ENCODE data around the gene CDHR3. TPM values are rescaled to one million over a fixed set of nuclear protein-coding genes. Genes with fewer than 3 reads are reported as not detected.

Gene CDHR3
- total RNA-seq, 4 donors from 2014 or later, result 6.6 to 11.6 (median 8.9) TPM

DNA sequence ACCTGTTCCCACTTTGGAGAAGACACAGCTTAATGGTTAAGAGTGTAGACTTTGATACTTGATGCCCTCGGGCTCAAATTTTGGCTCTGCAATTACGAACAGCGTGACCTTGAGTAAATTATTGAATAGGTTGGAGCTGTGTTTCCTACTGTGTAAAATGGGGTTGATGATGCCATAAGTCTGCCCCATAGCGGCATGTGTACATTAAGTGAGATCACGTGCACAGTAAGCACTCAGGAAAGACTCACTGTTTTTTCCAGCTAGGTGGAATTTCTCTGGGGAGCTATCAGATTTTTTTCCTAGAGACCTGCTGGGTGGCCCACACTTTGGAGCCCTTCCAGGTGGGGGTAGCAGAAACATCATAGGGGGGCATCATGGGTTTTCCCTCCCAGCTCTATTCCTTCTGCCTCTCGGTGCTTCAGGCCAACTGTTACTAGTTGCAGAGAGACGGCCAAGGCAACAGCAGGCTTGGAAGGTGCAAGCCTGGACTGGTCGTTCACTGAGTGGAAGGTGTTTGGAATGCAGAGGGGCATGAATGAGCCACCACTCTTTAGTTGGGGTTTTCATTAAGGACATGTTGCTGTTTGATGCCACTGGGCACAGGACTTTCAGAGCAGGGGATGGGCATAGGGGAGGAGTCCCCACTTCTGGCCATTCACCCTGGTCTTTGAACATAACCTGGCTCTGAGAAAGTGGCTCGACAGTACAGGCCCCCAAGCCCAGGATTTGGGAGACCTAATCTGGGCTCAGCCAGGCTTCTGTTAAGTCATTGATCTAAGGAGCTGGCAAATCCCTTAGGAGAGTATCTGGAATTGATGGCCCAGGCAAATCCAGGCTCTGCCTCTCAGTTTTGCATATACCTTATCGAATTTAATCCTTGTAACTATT is 85.0 kb downstream of the CDHR3 start:
- no peak for ATAC-seq (ENCODE audit: low FRiP score)
- no peak for TF ChIP-seq CTCF (IDR thresholded peaks at IDR 0.05)
- DNase-seq (ENCODE audit: low spot score), result no peak

GRCh38 chr7:106048706-106049020 is 85.6 kb downstream of the CDHR3 start:
- ATAC-seq (ENCODE audit: low FRiP score) (no peak), DNase-seq (ENCODE audit: low spot score) (no peak)
- no peak for TF ChIP-seq CTCF (IDR thresholded peaks at IDR 0.05)

- DNase-seq (ENCODE audit: low spot score) (no peak), ATAC-seq (ENCODE audit: low FRiP score) (no peak)
- TF ChIP-seq CTCF (IDR thresholded peaks at IDR 0.05), result no peak
Observed at GRCh38 chr7:106049139-106049752, 86.2 kb downstream of the CDHR3 start.

- DNase-seq (ENCODE audit: low spot score) (no peak), ATAC-seq (ENCODE audit: low FRiP score) (peak; percentile 75)
- no peak for TF ChIP-seq CTCF (IDR thresholded peaks at IDR 0.05)
Observed at GRCh38 chr7:106050002-106050745, 87.1 kb downstream of the CDHR3 start.

DNA sequence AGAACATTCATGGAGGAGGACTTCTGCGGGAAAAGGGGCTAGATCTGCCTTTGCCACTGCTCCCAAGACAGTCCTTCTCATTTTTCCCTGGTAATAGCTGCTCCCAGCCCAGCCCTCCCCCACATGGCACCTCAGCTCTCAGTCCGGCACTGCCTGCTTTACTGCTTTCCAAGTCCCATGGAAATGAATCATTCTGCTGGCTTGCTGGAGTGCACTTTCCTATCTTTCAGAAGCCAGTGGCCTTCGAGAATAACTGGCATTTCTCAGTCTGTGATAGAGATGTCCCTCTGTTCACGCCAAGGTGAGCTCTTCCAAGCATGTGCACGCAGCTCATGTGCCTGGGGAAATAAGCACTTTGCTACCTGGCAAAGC is 87.7 kb downstream of the CDHR3 start:
- ATAC-seq (ENCODE audit: low FRiP score) (peak; percentile 78), DNase-seq (ENCODE audit: low spot score) (no peak)

DNA sequence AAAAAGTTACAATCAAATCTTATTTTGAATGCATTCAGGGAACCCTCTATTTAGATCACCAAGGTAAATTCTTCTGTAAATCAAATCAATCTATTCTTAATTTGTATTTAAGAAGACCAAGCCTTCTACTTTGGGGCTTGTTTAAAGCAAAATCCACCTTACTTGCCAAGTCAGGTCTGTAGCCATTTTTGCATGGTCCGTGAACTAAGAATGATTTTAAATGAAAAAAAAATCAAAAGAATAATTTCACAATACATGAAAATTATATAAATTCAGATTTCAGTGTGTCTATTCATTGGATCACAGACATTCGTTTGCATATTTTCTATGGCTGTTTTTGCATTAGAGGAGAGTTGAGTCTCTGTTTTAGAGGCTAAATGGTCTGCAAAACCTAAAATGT is 89.6 kb downstream of the CDHR3 start:
- TF ChIP-seq CTCF (IDR thresholded peaks at IDR 0.05), result no peak
- DNase-seq (ENCODE audit: low spot score) (no peak), ATAC-seq (ENCODE audit: low FRiP score) (no peak)

More for the DNA sequence above, 87.7 kb downstream of the CDHR3 start:
- no peak for TF ChIP-seq CTCF (IDR thresholded peaks at IDR 0.05)
